Tongue (tissue), 2 donors: Measurements from ENCODE around the gene S1PR5. TPM values are rescaled to one million over a fixed set of nuclear protein-coding genes. Genes with fewer than 3 reads are reported as not detected.
"Not testable (repeated sequence)": the region's sequence is repeated elsewhere in the genome, so short reads cannot be mapped to it uniquely, and the experiment has no call there.

ENCODE experiments used
- DNase-seq: peaks from one replicate; pipeline ENCODE4 v3.0.0-alpha.2; 2015
- total RNA-seq: library from RNA; depleted of rRNA; stranded (reverse); fragments of >200 nt; gene quantifications from one replicate; pipeline ENCODE4 v1.2.3, GENCODE V29; 2014

S1PR5 gene
- total RNA-seq = 2.7 TPM

DNA sequence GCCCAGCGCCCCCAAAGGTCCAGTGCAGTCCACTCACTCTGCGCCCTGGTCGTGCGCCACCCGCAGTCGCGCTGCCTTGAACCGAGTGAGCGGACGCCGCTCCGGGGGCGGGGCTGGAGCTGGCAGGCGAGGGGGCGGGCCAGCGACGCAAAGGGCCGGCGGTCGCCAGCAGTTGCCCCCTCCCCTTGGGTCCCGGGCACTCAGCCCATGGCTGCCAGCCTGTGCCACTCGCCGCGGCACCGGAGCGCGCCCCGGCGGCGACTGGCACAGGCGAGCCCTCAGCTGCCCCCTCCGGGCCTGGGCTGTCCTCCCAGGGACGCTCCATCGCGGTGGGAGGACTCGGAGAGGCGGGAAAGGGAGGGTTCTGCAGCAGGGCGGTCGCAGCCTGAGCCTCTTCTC, at the start of gene S1PR5:
Gene S1PR5 (minus strand): TSS at position 87 of the 399 bp plus-strand sequence. CDS start 2,436 bp downstream, outside the sequence.
- no peak for DNase-seq

DNA sequence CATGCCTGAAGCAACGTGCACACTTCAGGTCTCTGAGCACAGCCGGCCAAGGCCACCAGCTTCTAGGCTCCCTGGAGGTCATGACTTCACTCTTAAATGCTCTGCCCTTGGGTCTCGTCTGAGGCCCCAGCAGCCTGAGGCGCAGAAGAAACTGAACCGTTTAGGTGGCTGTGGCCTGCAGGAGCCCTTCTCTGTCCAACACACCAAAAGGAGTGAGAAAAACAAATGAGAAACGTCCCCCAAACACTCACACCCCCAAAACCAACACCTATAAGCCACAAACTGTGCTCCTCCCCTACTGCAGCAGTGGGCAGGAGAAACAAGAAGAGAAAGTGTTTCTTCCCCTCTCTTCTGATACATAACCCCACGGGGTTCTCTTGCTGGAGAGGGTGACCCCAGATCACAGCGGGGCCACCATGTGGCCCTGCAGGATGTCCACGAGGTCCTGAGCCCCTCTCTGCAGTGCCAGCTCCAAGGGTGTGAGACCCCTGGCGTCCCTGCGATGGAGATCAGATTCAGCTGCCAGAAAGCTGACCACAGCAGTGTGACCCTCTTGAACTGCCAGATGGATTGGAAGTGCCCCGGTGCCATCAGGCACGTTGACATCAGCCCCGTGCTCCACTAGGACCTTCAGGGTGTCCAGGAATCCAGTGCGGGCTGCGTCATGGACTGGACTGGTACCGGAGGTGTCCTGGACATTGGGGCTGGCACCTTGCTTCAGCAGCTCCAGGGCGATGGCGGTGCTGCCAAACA, 49.6 kb upstream of the S1PR5 start:
- DNase-seq = no peak

- no peak for DNase-seq
Measured at GRCh38 chr19:10566408-10566657, 49.1 kb upstream of the S1PR5 start.

DNA sequence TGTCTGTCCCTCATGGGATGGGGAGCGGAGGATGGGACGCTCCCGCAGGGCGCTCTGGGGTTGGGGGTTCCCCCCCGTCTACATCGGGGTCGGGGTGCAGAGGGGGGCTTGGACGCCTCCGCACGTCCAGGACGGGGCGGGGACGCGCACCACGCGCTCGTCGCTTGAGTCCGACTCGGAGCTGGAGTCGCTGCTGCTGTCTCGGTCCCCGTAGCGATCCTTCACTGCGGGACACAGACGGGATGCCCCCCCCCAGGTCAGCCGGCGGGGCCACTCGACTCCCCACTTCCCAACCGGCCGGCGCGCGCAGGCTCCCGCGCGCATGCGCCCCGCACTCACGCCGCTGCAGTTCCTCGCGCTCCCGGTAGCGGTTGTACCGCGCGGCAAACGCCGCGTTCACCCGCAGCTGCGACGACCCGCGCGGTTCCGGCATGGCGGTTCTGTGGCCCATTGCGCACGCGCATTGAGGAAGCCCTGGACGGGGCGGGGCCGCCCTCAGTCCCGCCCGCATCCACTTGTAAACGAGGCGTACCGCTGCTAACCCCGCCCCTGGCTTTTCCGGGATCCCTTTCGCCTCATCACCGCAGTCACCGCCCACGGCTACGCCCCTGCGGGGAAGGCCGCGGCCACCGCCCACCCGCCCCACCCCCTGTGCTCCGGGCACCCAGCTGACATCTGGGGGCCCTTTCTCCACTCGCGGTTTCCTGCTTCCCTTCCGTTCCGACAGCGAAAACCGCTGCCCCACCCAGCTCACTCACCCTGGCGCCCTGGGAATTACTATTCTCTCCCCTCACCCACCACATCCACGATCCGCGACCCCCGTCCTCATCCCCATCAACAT, 48.5 kb upstream of the S1PR5 start, which contains the start of gene KRI1:
Gene KRI1 (minus strand): TSS at position 444 of the 841 bp plus-strand sequence. CDS start 11 bp downstream, at position 433.
- DNase-seq = peak; percentile 99

DNA sequence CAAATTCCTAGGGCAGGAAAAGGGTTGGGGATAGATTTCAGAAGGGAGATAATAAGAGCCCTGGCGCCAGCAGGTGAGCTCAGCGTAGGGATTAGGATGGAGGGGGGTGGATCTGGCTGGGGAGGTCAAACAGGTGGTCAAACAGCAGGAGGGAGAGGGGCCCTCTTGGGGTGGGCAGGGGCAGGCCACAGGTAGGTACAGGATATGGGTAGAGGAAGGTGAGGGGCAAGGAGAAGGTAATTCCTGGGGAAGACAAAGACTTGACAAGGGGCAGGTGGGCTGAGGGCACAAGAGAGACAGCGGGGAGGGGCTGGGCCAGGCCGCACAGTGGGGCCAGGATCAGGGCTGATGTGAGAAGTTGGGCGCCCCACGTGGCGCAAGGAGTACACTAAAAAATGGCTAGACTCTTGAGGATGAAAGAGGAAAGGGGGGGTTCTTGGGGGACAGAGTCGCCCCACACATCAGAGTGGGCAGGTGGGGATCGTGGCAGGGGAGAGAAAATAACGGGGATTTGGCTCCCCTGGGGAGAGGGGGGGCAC, 47.9 kb upstream of the S1PR5 start:
- peak; percentile 70 for DNase-seq

GRCh38 chr19:10562609-10563008, 45.4 kb upstream of the S1PR5 start:
- no peak for DNase-seq

DNA sequence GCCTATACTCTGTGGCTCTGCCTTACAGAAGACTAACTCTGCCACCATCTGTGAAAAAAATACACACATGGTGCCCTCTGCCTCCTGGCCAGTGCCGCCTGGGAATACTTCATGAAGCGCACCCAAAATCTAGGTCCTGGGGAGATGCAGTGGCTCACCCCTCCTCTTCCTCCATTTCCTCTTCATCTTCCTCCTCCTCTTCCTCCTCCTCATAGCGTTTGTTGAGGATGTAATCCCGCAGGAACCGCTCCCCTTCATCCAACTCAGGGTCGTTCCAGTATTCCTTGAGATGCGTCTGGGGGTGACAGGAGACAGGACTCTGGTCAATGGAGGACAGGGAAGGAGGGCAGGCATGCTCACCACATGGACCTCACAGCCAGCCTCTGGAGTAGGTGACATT, 42.9 kb upstream of the S1PR5 start:
- no peak for DNase-seq

DNA sequence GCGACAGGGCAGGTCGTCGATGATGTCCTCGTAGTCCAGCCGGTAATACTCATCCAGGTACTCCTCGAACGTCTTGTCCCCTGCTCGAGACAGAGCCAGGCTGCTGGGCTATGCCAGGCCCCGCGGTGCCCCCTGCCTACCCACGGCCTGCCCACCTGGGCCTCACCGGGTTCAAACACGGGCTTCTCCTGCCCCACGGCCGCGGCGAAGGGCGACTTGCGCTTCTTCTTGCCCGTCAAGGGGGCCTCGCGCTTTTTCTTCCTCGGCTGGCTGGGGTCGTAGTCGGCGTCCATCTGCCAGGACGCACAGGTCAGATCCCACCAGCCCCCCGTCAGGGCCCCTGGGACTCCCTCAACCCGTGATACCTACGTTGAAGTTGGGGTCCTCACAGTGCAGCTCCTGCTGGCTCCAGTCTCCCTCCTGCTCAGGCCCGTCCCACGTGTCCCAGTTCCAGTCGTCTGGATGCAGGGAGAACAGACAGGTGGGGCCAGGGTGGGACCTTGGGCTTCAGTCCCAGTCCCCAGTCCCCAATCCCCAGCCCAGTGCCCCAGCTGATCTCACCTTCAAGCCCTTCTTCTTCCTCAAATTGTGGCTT, 40.5 kb upstream of the S1PR5 start:
- DNase-seq = no peak

DNA sequence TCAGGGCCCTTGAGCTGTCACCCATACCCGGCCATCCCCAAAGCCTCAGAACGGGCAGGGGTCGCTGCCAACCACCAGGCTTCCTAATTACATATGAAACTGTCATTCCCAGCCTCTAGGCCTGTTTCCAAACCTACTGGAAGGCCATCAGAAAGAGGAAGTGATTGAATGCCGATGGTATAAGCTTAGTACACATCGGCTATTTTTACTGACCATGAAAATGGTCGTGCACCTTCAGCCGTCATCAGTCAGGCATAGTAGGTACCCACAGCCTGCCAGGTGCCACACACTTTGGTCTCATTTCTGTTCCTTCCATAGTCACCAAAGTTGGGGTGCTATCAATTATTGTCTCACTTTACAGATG, 38.3 kb upstream of the S1PR5 start:
- DNase-seq = no peak

DNA sequence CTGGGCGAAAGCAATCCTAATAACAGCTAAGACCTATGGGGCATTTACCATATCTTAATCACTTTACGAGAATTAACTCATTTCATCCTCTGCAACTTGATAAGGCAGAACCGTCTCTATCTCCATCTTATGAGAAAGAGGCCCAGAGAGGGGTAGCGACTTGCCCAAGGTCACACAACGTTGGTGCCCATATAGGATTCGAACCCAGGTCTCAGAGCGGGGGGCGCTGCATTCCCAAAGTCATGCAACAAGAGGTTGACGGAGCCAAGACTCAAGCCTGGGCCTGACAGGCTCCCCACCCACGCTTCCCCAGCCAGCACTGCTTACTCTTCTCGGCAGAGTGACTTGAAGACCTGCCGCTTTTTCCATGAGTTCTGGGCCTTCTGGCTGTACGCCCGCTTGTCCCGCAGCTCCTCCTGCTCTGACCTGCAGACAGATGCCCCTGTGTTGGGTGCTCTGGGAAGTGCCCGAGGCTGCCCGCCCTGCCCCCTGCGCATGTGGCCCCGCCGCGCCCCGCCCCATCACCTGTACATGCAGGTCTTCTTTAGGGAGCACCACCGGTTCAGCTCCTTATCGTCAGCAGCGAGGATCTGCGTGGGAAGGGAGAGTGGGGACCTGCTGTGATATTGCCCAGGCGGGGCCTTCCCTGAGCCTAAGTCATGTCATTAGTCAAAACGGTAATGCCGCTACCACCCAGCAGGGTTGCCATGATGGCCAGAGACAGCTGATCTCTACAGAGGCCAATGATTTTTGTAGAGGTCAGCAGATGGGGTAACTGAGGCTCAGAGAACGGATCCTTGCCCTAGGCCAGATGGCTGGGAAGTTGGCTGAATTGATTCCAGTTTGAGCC, 37.7 kb upstream of the S1PR5 start:
- DNase-seq = no peak

DNA sequence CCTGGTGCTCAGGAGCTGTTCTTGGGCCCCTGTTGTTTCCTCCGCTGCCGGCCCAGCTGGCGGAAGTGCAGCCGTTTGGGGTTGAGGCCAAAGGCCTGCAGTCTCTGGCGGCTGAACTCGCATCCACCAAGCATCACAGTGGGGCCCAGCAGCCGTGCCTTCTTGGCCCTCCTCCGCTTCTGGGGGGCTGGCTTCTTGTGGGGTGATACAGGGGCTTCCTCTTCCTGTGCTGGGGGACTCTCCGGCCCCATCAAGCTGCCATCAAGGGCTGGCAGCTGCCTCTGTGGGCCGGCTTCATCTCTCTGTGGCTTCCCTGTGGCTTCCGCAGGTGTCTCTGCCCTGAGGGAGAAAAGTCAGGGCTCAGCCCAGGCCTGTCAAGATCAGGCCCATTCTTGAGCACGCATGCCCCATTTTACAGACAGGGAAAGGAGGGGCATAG, 36.7 kb upstream of the S1PR5 start:
- DNase-seq = no peak

DNA sequence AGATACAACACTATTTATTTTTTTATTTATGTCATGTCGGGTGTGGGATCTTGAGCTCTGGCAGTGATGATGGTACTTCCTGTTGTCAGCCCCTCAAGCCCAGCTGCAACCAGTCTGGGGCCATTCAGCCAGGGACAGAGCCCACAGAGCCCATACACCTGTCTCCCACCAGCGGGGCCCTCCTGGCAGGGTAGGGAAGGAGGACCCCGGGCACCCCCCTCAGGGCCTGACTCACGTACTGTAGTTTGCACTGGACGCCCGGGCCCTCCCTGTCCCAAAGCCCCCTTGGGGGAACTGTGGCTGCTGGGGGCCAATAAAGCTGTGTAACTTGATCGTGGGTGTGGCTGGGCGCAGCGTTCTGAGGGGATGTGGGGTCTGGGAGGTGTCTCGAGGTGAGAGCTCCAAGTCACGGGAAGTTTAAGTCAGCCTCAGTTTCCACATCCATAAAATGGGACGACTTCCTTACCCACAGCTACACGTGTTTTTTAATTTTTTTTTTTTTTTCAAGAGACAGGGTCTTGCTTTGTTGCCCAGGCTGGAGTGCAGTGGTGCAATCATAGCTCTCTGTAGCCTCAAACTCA, 35.9 kb upstream of the S1PR5 start:
- DNase-seq = no peak

DNA sequence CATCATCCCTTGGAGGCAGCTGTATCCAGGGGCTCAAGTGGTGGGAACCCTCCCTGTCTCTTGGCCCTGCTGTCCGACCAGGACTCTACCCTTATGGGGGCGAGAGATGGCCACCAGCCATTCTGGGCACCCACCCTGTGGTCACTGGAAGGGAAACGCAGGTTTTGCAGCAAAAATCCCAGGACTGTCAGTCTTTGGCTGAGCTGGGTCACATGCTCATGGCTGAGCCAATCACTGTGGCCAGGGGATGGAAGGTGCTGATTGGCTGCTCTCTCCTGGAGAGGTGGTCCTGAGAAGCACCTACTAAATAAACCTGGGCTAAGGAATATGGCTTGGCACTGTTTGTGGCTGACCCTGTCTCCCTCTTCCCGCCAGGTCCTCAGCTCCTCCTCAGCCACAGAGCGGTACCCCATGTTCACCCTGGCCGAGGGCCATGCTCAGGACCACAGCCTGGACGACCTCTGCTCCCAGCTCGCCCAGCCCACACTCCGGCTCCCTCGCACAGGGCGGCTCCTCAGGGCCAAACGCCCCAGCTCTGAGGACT, 35.3 kb upstream of the S1PR5 start:
- DNase-seq = no peak

GRCh38 chr19:10551698-10552301, 34.6 kb upstream of the S1PR5 start:
- DNase-seq = no peak

DNA sequence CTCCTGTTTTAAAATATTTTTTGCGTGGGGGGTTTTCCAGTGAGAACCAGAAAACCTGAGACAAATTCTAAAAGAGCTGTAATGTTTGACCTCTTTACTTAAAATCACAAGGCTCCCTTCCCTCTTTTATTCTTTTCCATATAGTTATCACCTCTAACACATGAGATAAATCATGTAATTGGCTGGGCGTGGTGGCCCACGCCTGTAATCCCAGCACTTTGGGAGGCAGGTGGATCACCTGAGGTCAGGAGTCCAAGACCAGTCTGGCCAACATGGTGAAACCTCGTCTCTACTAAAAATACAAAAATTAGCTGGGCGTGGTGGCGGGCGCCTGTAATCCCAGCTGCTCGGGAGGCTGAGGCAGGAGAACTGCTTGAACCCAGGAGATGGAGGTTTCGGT, 33.8 kb upstream of the S1PR5 start:
- DNase-seq = not testable (repeated sequence)

DNA sequence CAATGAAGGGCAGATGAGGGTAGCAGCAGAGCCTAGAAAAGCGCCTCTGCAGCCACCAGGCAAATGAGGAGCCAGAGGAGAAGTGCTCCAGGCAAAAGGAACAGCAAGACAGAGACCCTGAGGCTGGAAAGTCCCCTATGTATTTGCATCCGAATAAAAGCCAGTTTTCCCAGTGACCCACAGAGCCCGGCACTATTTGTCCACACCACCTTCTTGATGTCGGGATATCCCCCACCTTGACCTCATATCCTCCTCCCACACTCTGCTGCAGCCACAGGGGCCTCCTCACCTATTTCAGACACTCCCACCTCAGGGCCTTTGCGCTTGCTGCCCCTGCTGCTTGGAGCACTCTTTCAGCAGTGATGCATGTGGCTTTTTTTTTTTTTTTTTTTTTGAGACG, 33.1 kb upstream of the S1PR5 start:
- DNase-seq = no peak

GRCh38 chr19:10549733-10550132, 32.5 kb upstream of the S1PR5 start:
- no peak for DNase-seq

- no peak for DNase-seq
Measured at GRCh38 chr19:10548746-10549276, 31.6 kb upstream of the S1PR5 start.

- no peak for DNase-seq
Measured at GRCh38 chr19:10546817-10547216, 29.6 kb upstream of the S1PR5 start.

- no peak for DNase-seq
Measured at GRCh38 chr19:10544753-10545251, 27.6 kb upstream of the S1PR5 start.
